IMR-90 (cell line): ENCODE measurements around the gene ZDHHC1. TPM values are rescaled to one million over a fixed set of nuclear protein-coding genes. Genes with fewer than 3 reads are reported as not detected.

Experiments used
- ATAC-seq: fragments of 200-7000 bp; cut with Tn5 transposase; 2 replicates; pipeline ENCODE4 v1.9.1; 2020; ENCODE audit warnings: low read depth, mild to moderate bottlenecking, moderate library complexity
- BruUV-seq: library from RNA; stranded (reverse); fragments of 400-500 nt; replicated peaks from 2 replicates; lab custom pipeline; 2021; lab: Mats Ljungman, UMichigan
- CTCF ChIA-PET: fragments of 300-600 bp; formaldehyde crosslinking; extraction: SDS; loops from one replicate; lab custom pipeline; 2021; ENCODE audit warnings: antibody characterized with exemption; lab: Yijun Ruan, JAX
- POLR2A ChIA-PET: fragments of 300-600 bp; sonication (Branson Sonifier 250); formaldehyde crosslinking; loops from one replicate; lab custom pipeline; 2022; ENCODE audit warnings: antibody characterized with exemption; ENCODE audit not compliant: unreplicated experiment; lab: Charles Lee
- DNase-seq: peaks from one replicate; pipeline ENCODE4 v3.0.0; 2013
- H2AFZ ChIP-seq: replicated peaks from 2 replicates; pipeline ENCODE3; 2013; ENCODE audit warnings: low read length, mild to moderate bottlenecking; ENCODE audit not compliant: poor library complexity
- H2AK5ac ChIP-seq: 2 replicates; pipeline ENCODE4 v1.6.1; 2013; ENCODE audit warnings: low read depth, low read length, inconsistent platforms
- H2AK9ac ChIP-seq: replicated peaks from 2 replicates; pipeline ENCODE3; 2013; ENCODE audit warnings: mild to moderate bottlenecking, low read depth, low read length, moderate library complexity; ENCODE audit not compliant: poor library complexity
- H2BK120ac ChIP-seq: 2 replicates; pipeline ENCODE4 v1.6.1; 2013; ENCODE audit warnings: low read depth, low read length, inconsistent platforms
- H2BK15ac ChIP-seq: 3 replicates; pipeline ENCODE4 v1.6.1; 2013; ENCODE audit warnings: low read depth, low read length, inconsistent platforms
- H2BK20ac ChIP-seq: 2 replicates; pipeline ENCODE4 v1.6.1; 2013; ENCODE audit warnings: low read depth, mild to moderate bottlenecking, inconsistent platforms, low read length, moderate library complexity
- H2BK5ac ChIP-seq: 2 replicates; pipeline ENCODE4 v1.6.1; 2013; ENCODE audit warnings: mild to moderate bottlenecking, low read depth, low read length, inconsistent platforms; ENCODE audit not compliant: poor library complexity, severe bottlenecking
- H3K14ac ChIP-seq: replicated peaks from 2 replicates; pipeline ENCODE4 v1.6.1; 2013; ENCODE audit warnings: low read depth, low read length, inconsistent platforms
- H3K18ac ChIP-seq: 2 replicates; pipeline ENCODE4 v1.6.1; 2013; ENCODE audit warnings: low read depth, low read length, control low read depth
- H3K23ac ChIP-seq: 2 replicates; pipeline ENCODE4 v1.6.1; 2013; ENCODE audit warnings: low read depth, low read length, inconsistent platforms
- H3K27ac ChIP-seq: 2 replicates; pipeline ENCODE4 v1.5.1; 2013; ENCODE audit warnings: mild to moderate bottlenecking, control low read depth, low read length; ENCODE audit not compliant: insufficient read depth
- H3K27me3 ChIP-seq: 2 replicates; pipeline ENCODE4 v1.6.1; 2013; ENCODE audit warnings: low read length; ENCODE audit not compliant: control insufficient read depth, insufficient read depth
- H3K36me3 ChIP-seq: 2 replicates; pipeline ENCODE4 v1.6.1; 2013; ENCODE audit warnings: low read length, mixed read lengths; ENCODE audit not compliant: control insufficient read depth, insufficient read depth
- H3K4ac ChIP-seq: 2 replicates; pipeline ENCODE4 v1.6.1; 2013; ENCODE audit warnings: low read depth, low read length, inconsistent platforms
- H3K4me1 ChIP-seq: 2 replicates; pipeline ENCODE4 v1.6.1; 2013; ENCODE audit warnings: low read length, mixed read lengths; ENCODE audit not compliant: control insufficient read depth, insufficient read depth
- H3K4me2 ChIP-seq: 2 replicates; pipeline ENCODE4 v1.6.1; 2013; ENCODE audit warnings: low read depth, mild to moderate bottlenecking, control low read depth, low read length, moderate library complexity
- H3K4me3 ChIP-seq: 2 replicates; pipeline ENCODE4 v1.5.1; 2013; ENCODE audit warnings: low read depth, mild to moderate bottlenecking, control low read depth, low read length, moderate library complexity; ENCODE audit not compliant: insufficient read depth
- H3K56ac ChIP-seq: 2 replicates; pipeline ENCODE4 v1.6.1; 2013; ENCODE audit warnings: low read length, inconsistent platforms; ENCODE audit not compliant: insufficient read depth; ENCODE audit errors: extremely low read depth
- H3K79me1 ChIP-seq, 2 experiments: 2 replicates each; pipeline ENCODE4 v1.6.1; 2013; ENCODE audit warnings: low read length in 2 of 2, inconsistent platforms in 1 of 2, low read depth in 1 of 2
- H3K9ac ChIP-seq: 2 replicates; pipeline ENCODE4 v1.6.1; 2013; ENCODE audit warnings: low read depth, low read length, control low read depth
- H3K9me1 ChIP-seq: 2 replicates; pipeline ENCODE4 v1.6.1; 2013; ENCODE audit warnings: low read length, inconsistent platforms; ENCODE audit not compliant: insufficient read depth
- H3K9me3 ChIP-seq: 2 replicates; pipeline ENCODE4 v1.6.1; 2013; ENCODE audit warnings: low read length; ENCODE audit not compliant: control insufficient read depth, insufficient read depth
- H4K20me1 ChIP-seq: 2 replicates; pipeline ENCODE4 v1.6.1; 2013; ENCODE audit warnings: low read length, inconsistent platforms; ENCODE audit not compliant: insufficient read depth
- H4K5ac ChIP-seq: 2 replicates; pipeline ENCODE4 v1.6.1; 2013; ENCODE audit warnings: mild to moderate bottlenecking, low read depth, low read length, control low read depth
- H4K8ac ChIP-seq, 2 experiments: 2 replicates each; pipeline ENCODE4 v1.6.1; 2013; ENCODE audit warnings: low read depth in 2 of 2, low read length in 2 of 2, control low read depth in 1 of 2, inconsistent platforms in 1 of 2
- H4K91ac ChIP-seq: 2 replicates; pipeline ENCODE4 v1.6.1; 2013; ENCODE audit warnings: low read depth, low read length, inconsistent platforms; ENCODE audit not compliant: insufficient read depth
- CHD1 ChIP-seq: IDR thresholded peaks from 2 replicates; pipeline ENCODE4 v1.6.1; 2012; ENCODE audit warnings: low read depth, low read length, improper control_type of control experiment
- MAFK ChIP-seq: IDR thresholded peaks from 2 replicates; pipeline ENCODE4 v1.6.1; 2012; ENCODE audit warnings: low read depth, low read length, improper control_type of control experiment
- MAZ ChIP-seq: IDR thresholded peaks from 2 replicates; pipeline ENCODE4 v1.6.1; 2012; ENCODE audit warnings: low read depth, mild to moderate bottlenecking, low read length, improper control_type of control experiment, moderate library complexity, borderline replicate concordance
- MXI1 ChIP-seq: IDR thresholded peaks from 2 replicates; pipeline ENCODE4 v1.6.1; 2012; ENCODE audit warnings: low read depth, mild to moderate bottlenecking, low read length, moderate library complexity, borderline replicate concordance
- POLR2A ChIP-seq: IDR thresholded peaks from 2 replicates; pipeline ENCODE4 v1.6.1; 2012; ENCODE audit warnings: mild to moderate bottlenecking, low read depth, low read length
- SMC3 ChIP-seq: fragments of 150-350 bp; IDR thresholded peaks from 2 replicates; pipeline ENCODE4 v1.6.1; 2016; ENCODE audit warnings: low read depth, mild to moderate bottlenecking, antibody characterized with exemption, low read length, moderate library complexity
- WGBS, 2 experiments: methylation state at CpG; one replicate each; pipeline versions ENCODE4 v1.1.5 to v1.1.7; 2013; ENCODE audit warnings: missing lambda C conversion rate in 2 of 2; ENCODE audit not compliant: insufficient read length in 1 of 2; ENCODE audit errors: extremely low coverage in 2 of 2; 5-methylcytosine and 5-hydroxymethylcytosine counted together
- dilution Hi-C: fragments of 300-500 bp; cut with HindIII; formaldehyde crosslinking; loops from one replicate; pipeline ENCODE4 v1.14.3; 2018; ENCODE audit warnings: low sequenced_read_pairs; ENCODE audit not compliant: unreplicated experiment
- in situ Hi-C: fragments of 300-500 bp; cut with MboI; formaldehyde crosslinking; loops from 3 replicates; pipeline ENCODE4 v1.14.3; 2019; ENCODE audit warnings: low sequenced_read_pairs, inconsistent platforms, mixed read lengths
- intact Hi-C: fragments of 100-400 bp; cut with micrococcal nuclease; formaldehyde crosslinking; loops from 2 replicates; pipeline ENCODE4 v1.10.0; 2022
- polyA plus RNA-seq, 3 experiments: library from polyadenylated mRNA; depleted of rRNA; stranded (reverse); fragments of >200 nt; gene quantifications; 2 replicates each; pipeline ENCODE4 v1.2.3, GENCODE V29; 2012; ENCODE audit warnings: low replicate concordance in 1 of 3
- total RNA-seq: library from RNA; depleted of rRNA; stranded (reverse); fragments of >200 nt; gene quantifications from 2 replicates; pipeline ENCODE4 v1.2.3, GENCODE V29; 2012
- TF ChIP-seq, protein P1 (sequence below): conservative IDR thresholded peaks from 2 replicates; pipeline ENCODE4 v1.5.1; 2012; ENCODE audit warnings: mild to moderate bottlenecking, low read depth, low read length, improper control_type of control experiment
- TF ChIP-seq, protein P2 (sequence below): fragments of 150-350 bp; IDR thresholded peaks from 2 replicates; pipeline ENCODE4 v1.6.1; 2017; ENCODE audit warnings: mild to moderate bottlenecking, antibody characterized with exemption, low read length, low read depth

Gene ZDHHC1
- total and polyA plus RNA-seq, 2 of the 4 experiments (the other 2 are of a cell fraction), result 2.0 to 5.9 TPM

DNA sequence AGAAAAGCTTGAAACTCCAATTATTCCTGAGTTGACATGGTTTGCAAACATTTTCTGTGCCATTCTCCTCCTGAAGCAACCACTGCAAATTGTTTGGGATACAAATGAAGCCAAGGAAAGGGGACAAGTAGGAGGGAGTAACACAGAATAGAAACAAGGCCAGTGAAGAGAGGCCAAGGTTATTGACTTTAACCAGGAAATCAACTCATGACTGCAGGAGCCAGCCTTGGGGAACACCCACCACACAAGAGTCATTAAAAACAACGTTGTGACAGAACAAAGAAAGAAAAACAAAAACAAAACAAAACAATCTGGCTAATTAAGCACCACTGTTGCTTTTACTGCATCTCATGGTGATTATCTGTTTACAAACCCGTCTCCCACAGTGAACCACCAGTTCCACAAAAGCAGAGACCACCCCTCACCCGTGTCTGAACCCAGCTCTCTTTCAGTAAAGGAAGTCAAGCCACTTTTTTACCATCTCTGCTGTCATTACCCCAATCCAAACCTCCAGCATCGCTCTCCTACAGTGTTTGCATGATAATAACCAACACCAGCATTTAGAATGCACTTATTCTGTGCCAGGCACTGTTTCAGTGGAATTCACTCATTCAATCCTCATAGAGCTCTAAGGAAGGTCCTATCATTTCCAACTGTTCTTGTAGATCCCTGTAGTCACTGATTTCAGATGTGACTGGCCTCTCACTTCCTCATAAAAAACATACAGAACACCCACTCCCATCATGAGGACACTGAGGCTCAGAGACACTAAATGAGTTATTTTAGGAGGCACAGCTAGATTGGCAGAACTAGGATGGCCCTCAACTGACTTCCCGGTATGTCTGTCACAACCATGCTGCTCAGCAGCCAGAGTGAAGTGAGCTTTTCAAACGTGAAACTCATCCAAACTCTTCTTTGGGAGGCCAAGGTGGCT, 2.0 kb downstream of the ZDHHC1 start:
- H4K91ac ChIP-seq, result no peak overlapping the region
- peaks cover 2 to 15% of the 10 kb centered on the region in 2 experiments; a peak in 3 of 4 replicates for H3K79me1 ChIP-seq
- H4K5ac ChIP-seq, result no peak overlapping the region
- H3K23ac ChIP-seq, result 0 out of 2 replicates have a peak overlapping the region, but pooled peaks have one; percentile 38
- no peak for ATAC-seq
- TF ChIP-seq, protein P1, sequence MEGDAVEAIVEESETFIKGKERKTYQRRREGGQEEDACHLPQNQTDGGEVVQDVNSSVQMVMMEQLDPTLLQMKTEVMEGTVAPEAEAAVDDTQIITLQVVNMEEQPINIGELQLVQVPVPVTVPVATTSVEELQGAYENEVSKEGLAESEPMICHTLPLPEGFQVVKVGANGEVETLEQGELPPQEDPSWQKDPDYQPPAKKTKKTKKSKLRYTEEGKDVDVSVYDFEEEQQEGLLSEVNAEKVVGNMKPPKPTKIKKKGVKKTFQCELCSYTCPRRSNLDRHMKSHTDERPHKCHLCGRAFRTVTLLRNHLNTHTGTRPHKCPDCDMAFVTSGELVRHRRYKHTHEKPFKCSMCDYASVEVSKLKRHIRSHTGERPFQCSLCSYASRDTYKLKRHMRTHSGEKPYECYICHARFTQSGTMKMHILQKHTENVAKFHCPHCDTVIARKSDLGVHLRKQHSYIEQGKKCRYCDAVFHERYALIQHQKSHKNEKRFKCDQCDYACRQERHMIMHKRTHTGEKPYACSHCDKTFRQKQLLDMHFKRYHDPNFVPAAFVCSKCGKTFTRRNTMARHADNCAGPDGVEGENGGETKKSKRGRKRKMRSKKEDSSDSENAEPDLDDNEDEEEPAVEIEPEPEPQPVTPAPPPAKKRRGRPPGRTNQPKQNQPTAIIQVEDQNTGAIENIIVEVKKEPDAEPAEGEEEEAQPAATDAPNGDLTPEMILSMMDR, result no peak
- TF ChIP-seq MXI1, result no peak
- TF ChIP-seq MAZ, result no peak
- TF ChIP-seq, protein P2, sequence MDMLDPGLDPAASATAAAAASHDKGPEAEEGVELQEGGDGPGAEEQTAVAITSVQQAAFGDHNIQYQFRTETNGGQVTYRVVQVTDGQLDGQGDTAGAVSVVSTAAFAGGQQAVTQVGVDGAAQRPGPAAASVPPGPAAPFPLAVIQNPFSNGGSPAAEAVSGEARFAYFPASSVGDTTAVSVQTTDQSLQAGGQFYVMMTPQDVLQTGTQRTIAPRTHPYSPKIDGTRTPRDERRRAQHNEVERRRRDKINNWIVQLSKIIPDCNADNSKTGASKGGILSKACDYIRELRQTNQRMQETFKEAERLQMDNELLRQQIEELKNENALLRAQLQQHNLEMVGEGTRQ, result no peak
- no peak for TF ChIP-seq MAFK
- no peak for TF ChIP-seq SMC3
- no peak for TF ChIP-seq POLR2A
- no peak for TF ChIP-seq CHD1
- H3K36me3 ChIP-seq, result no peaks in the 10 kb centered on the region
- intact Hi-C loops (no loop called here), in situ Hi-C loops (no loop called here), dilution Hi-C loops (no loop called here)
- ChIA-PET CTCF (interaction anchor here (0.7 kb wide), 1 partner anchor 14 kb away, joined by 3 read pairs; no protein-coding TSS in a partner anchor), POLR2A (interaction anchor here (0.6 kb wide), 1 partner anchor 14 kb away, joined by 5 read pairs; no protein-coding TSS in a partner anchor)
- no peaks in the 10 kb centered on the region for H3K27me3 ChIP-seq
- no peak for DNase-seq
- no peaks in the 10 kb centered on the region; the same call in 1 of the 2 replicates for H3K4me1 ChIP-seq
- H3K4ac ChIP-seq, result no peak overlapping the region
- H3K4me3 ChIP-seq, result no peak overlapping the region
- H3K9me1 ChIP-seq, result no peaks in the 10 kb centered on the region
- no TSS peak for BruUV-seq
- no peak overlapping the region for H3K9ac ChIP-seq
- H3K4me2 ChIP-seq, result no peak overlapping the region
- H4K20me1 ChIP-seq, result no peaks in the 10 kb centered on the region
- no peak overlapping the region for H3K18ac ChIP-seq
- no peaks in the 10 kb centered on the region for H3K9me3 ChIP-seq
- no peak overlapping the region for H3K27ac ChIP-seq
- no peak overlapping the region for H2BK120ac ChIP-seq
- no peak overlapping the region for H2BK15ac ChIP-seq
- no peak overlapping the region for H2AFZ ChIP-seq
- no peak overlapping the region for H2BK5ac ChIP-seq
- no peak overlapping the region for H4K8ac ChIP-seq
- 76% methylated on average over 5 of the region's 6 CpGs; no CpG with 5 or more reads in 1 of the 2 experiments for WGBS, 2 experiments
- H2AK9ac ChIP-seq, result no peak overlapping the region
- no peak overlapping the region for H3K56ac ChIP-seq
- H2AK5ac ChIP-seq, result no peak overlapping the region
- H2BK20ac ChIP-seq, result no peak overlapping the region
- H3K14ac ChIP-seq, result no peak overlapping the region
